GM23248 (cell line): Measurements from ENCODE around the gene LY86.

Experiments used
- EZH2 ChIP-seq: fragments of 200-600 bp; sonication (generic); IDR thresholded peaks from 2 replicates; pipeline ENCODE4 v1.6.1; 2018; ENCODE audit warnings: antibody characterized with exemption, mild to moderate bottlenecking; ENCODE audit not compliant: insufficient read depth, poor library complexity, severe bottlenecking
- EZH2phosphoT487 ChIP-seq: fragments of 200-600 bp; sonication (generic); IDR thresholded peaks from 2 replicates; pipeline ENCODE4 v1.6.1; 2018; ENCODE audit warnings: antibody characterized with exemption, moderate library complexity, mild to moderate bottlenecking, low read depth; ENCODE audit not compliant: insufficient read depth

DNA sequence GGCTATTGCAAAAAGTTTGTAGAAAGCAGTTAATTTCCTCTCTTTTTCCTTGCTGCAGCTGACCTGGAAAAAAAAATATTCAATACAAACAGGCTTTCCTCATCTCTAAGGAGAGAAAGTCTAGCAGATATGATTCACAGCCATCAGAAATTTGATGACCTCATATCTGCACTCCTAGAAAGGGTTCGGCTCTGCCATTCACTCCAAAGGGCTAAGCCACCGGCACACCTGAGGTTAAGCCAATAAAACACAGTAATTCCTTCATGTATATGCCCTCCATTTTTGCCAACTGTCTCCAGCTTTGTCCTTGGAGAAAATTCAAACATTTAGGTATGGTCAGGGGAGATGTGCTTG is 18.7 kb upstream of the LY86 start:
- TF ChIP-seq EZH2phosphoT487 (no peak), EZH2 (no peak)
